ENCODE results near the gene CCNL2. TPM values are rescaled to one million over a fixed set of nuclear protein-coding genes. Genes with fewer than 3 reads are reported as not detected.

CCNL2 gene
- total RNA-seq, 1 donor from 2014 or later: 319 TPM

DNA sequence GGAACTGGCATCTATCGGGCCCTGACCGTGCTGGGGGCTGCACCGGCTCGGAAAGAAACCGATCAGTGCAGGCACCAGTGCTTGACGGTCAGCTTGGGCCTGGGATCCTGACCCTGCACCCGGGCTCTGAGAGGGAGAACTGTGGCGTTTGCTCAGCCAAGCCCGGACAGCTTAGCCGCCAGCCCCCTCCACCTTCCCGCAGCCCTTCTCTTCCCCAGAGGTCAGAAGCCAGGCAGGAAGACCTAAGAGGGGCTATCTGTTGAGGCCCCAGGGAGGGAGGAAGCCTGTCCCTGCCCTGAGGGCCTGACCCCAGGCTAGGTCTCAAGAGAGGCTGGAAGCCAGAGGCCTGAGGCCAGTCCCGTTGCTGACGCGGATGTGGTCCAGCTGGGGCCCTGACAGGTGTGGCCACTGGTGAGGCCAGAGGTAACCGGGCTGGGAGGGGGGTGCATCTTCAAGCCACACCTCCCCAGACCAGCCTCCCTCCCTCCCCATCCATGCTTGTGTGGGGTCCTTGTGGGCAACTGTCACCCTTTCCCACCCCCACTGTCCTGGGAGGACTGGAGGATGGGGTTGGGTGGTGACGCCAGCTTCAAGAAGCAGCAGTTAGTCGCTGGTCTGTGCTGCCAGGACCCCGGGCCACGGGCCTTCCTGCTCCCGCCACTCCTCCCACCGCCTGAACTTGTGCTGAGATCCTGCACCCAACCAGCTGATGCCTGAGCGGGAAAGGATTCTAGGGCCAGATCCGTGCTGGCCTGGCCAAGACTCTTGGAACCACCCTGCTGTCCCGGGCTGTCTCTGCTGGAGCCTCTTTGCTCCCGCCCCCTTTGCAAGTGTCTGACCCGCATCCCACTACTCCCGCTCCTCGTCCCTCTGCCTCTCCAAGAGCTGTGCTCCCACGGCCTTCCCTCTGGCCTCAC, 47.4 kb downstream of the CCNL2 start:
- Histone ChIP-seq H3K36me3 (peaks cover 0 to 8% of the 10 kb centered on the region in 2 donors), H3K4me1 (peaks cover 72% of the 10 kb centered on the region), H3K27me3 (no peaks in the 10 kb centered on the region), H3K27ac (peak overlapping the region; percentile 69), H3K4me3 (peak overlapping the region; percentile 17 to 26), H3K9me3 (no peaks in the 10 kb centered on the region)
- no peak for DNase-seq (ENCODE audit: extremely low spot score in 2 of 2)
- TF ChIP-seq POLR2A (IDR thresholded peaks at IDR 0.05) (no peak), POLR2AphosphoS5 (IDR thresholded peaks at IDR 0.05; ENCODE audit: insufficient read depth in 1 of 2, low read depth in 1 of 2) (peak in 1 of 2 donors; percentile 58)
- TF ChIP-seq, protein P1, sequence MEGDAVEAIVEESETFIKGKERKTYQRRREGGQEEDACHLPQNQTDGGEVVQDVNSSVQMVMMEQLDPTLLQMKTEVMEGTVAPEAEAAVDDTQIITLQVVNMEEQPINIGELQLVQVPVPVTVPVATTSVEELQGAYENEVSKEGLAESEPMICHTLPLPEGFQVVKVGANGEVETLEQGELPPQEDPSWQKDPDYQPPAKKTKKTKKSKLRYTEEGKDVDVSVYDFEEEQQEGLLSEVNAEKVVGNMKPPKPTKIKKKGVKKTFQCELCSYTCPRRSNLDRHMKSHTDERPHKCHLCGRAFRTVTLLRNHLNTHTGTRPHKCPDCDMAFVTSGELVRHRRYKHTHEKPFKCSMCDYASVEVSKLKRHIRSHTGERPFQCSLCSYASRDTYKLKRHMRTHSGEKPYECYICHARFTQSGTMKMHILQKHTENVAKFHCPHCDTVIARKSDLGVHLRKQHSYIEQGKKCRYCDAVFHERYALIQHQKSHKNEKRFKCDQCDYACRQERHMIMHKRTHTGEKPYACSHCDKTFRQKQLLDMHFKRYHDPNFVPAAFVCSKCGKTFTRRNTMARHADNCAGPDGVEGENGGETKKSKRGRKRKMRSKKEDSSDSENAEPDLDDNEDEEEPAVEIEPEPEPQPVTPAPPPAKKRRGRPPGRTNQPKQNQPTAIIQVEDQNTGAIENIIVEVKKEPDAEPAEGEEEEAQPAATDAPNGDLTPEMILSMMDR (IDR thresholded peaks at IDR 0.05): no peak
- intact Hi-C loops (cut with DNase I): no loop called here

GRCh38 chr1:1349256-1350012, 49.7 kb downstream of the CCNL2 start, which contains the start of gene DVL1:
Gene DVL1, minus strand, starts transcription at chr1:1349418. Its CDS starts 353 bp downstream, at chr1:1349065.
- no peak for DNase-seq (ENCODE audit: extremely low spot score in 2 of 2)
- H3K4me1 ChIP-seq: peaks cover 72% of the 10 kb centered on the region

GRCh38 chr1:1348420-1349255, 50.5 kb downstream of the CCNL2 start:
- Histone ChIP-seq H3K4me1 (peaks cover 72% of the 10 kb centered on the region), H3K27me3 (no peaks in the 10 kb centered on the region), H3K36me3 (peaks cover 0 to under 1% of the 10 kb centered on the region in 2 donors), H3K9me3 (no peaks in the 10 kb centered on the region), H3K4me3 (peak overlapping the region; percentile 71 to 97), H3K27ac (peak overlapping the region; percentile 81)
- intact Hi-C loops (cut with DNase I): loop anchor here (5.0 kb wide), 1 partner anchor 41 kb away; the partner anchor contains the start of genes ACAP3 and PUSL1
- no peak for TF ChIP-seq POLR2AphosphoS5 (IDR thresholded peaks at IDR 0.05; ENCODE audit: insufficient read depth in 1 of 2, low read depth in 1 of 2)
- TF ChIP-seq POLR2A (IDR thresholded peaks at IDR 0.05): no peak
- TF ChIP-seq, protein P1 (IDR thresholded peaks at IDR 0.05): no peak
- DNase-seq (ENCODE audit: extremely low spot score in 2 of 2): no peak

More at GRCh38 chr1:1349256-1350012, 49.7 kb downstream of the CCNL2 start, which contains the start of gene DVL1:
- Histone ChIP-seq H3K27me3 (no peaks in the 10 kb centered on the region), H3K9me3 (no peaks in the 10 kb centered on the region), H3K27ac (peak within 1 kb of the TSS; percentile 95), H3K36me3 (peaks cover 0 to 8% of the 10 kb centered on the region in 2 donors), H3K4me3 (peak within 1 kb of the TSS; percentile 71 to 97)
- intact Hi-C loops (cut with DNase I): loop anchor here (5.0 kb wide), 1 partner anchor 42 kb away; the partner anchor contains the start of genes ACAP3 and PUSL1
- TF ChIP-seq POLR2A (IDR thresholded peaks at IDR 0.05) (peak in 1 of 2 donors; percentile 47), POLR2AphosphoS5 (IDR thresholded peaks at IDR 0.05; ENCODE audit: insufficient read depth in 1 of 2, low read depth in 1 of 2) (no peak)
- TF ChIP-seq, protein P1 (IDR thresholded peaks at IDR 0.05): peak in 1 of 3 experiments; percentile 60

DNA sequence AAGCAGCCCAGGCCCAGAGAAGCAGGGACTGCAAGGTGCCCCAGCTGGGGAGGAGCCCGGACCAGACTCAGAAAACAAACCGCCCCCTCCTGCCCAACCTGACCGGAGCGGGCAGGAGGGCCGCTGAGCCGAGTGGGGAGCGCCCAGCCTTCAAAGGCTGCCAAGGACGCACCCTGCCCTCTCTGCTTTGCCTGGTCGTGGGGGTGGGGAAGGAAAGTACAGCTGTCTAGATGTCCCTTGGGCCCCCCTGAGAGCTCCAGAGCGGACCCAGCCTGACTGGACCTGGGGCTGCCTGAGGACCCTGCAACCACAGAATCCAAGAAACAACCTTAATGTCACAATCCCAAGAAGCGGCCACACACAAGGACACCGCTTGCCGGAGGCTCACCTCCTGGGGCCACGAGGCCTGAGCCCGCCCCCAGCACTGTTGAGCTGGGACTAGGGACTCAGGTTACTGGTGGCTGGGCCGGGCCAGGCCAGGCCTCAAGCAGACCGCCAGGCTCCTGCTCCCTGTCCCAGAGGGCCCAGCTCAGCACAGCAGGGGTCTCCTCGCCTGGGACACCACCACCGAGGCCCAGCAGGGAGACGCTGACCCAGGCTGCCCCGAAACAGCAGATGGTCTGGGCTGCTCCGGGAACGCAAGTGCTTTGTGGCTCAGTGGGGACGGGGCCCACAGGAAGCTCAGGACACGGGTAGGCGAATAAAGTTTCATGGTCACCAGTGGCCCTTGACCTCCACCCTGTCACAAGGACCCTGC, 51.3 kb downstream of the CCNL2 start:
- H3K27me3 ChIP-seq: no peaks in the 10 kb centered on the region
- no peak for DNase-seq (ENCODE audit: extremely low spot score in 2 of 2)
- peaks cover 67% of the 10 kb centered on the region for H3K4me1 ChIP-seq
- no peaks in the 10 kb centered on the region for H3K9me3 ChIP-seq
- peak overlapping the region; percentile 71 to 97 for H3K4me3 ChIP-seq
- H3K27ac ChIP-seq: peak overlapping the region; percentile 81
- no peaks in the 10 kb centered on the region for H3K36me3 ChIP-seq
- intact Hi-C loops (cut with DNase I): loop anchor here (5.0 kb wide), 1 partner anchor 41 kb away; the partner anchor contains the start of genes ACAP3 and PUSL1
- peak in 1 of 2 donors; percentile 25 for TF ChIP-seq POLR2AphosphoS5 (IDR thresholded peaks at IDR 0.05; ENCODE audit: insufficient read depth in 1 of 2, low read depth in 1 of 2)
- TF ChIP-seq, protein P1 (IDR thresholded peaks at IDR 0.05): no peak
- no peak for TF ChIP-seq POLR2A (IDR thresholded peaks at IDR 0.05)

All from vagina (tissue), 2 donors.